GM19193 (cell line): ENCODE results near the gene NR2C2AP.
A peak's percentile ranks its signal among the peaks of the same experiment; 100 is the strongest.

Experiments
- POLR2A ChIP-seq: IDR thresholded peaks from 4 replicates; pipeline ENCODE4 v1.6.1; 2011; ENCODE audit not compliant: insufficient read depth, insufficient read length; ENCODE audit errors: extremely low read depth

Gene NR2C2AP

GRCh38 chr19:19204181-19204580 lies 967 bp upstream of the NR2C2AP start:
- TF ChIP-seq POLR2A, result no peak

- TF ChIP-seq POLR2A, result no peak
Measured at GRCh38 chr19:19202707-19203011, 555 bp downstream of the NR2C2AP start.

GRCh38 chr19:19201697-19202630 lies 1.2 kb downstream of the NR2C2AP start:
- no peak for TF ChIP-seq POLR2A

GRCh38 chr19:19193926-19194325 lies 9.3 kb downstream of the NR2C2AP start:
- TF ChIP-seq POLR2A, result no peak

GRCh38 chr19:19192910-19193423 lies 10.2 kb downstream of the NR2C2AP start:
- TF ChIP-seq POLR2A, result peak; percentile 55

GRCh38 chr19:19192078-19192882 lies 10.9 kb downstream of the NR2C2AP start, which contains the start of the genes BORCS8 and RFXANK:
Gene BORCS8 (minus strand): TSS chr19:19192152. CDS start chr19:19192117, 35 bp downstream.
Gene RFXANK (plus strand): TSS chr19:19192258. CDS start chr19:19193947, 1,689 bp downstream.
- TF ChIP-seq POLR2A, result peak; percentile 81

GRCh38 chr19:19191768-19192077 lies 11.5 kb downstream of the NR2C2AP start:
- no peak for TF ChIP-seq POLR2A

- TF ChIP-seq POLR2A, result no peak
Measured at GRCh38 chr19:19186742-19187141, 16.5 kb downstream of the NR2C2AP start.

GRCh38 chr19:19185853-19186740 lies 17.1 kb downstream of the NR2C2AP start:
- no peak for TF ChIP-seq POLR2A

GRCh38 chr19:19181488-19181998 lies 21.7 kb downstream of the NR2C2AP start:
- no peak for TF ChIP-seq POLR2A

GRCh38 chr19:19179548-19180441 lies 23.4 kb downstream of the NR2C2AP start:
- TF ChIP-seq POLR2A, result no peak

GRCh38 chr19:19176950-19177349 lies 26.3 kb downstream of the NR2C2AP start:
- TF ChIP-seq POLR2A, result no peak

- no peak for TF ChIP-seq POLR2A
Measured at GRCh38 chr19:19171821-19172532, 31.2 kb downstream of the NR2C2AP start.

- TF ChIP-seq POLR2A, result no peak
Measured at GRCh38 chr19:19170873-19171672, 32.1 kb downstream of the NR2C2AP start.
